ENCODE measurements around the gene SELENOO. TPM values are rescaled to one million over a fixed set of nuclear protein-coding genes. Genes with fewer than 3 reads are reported as not detected.

SELENOO gene
- polyA plus RNA-seq, 1 of the 3 experiments (the other 2 are of a cell fraction) = 26.7 TPM

DNA sequence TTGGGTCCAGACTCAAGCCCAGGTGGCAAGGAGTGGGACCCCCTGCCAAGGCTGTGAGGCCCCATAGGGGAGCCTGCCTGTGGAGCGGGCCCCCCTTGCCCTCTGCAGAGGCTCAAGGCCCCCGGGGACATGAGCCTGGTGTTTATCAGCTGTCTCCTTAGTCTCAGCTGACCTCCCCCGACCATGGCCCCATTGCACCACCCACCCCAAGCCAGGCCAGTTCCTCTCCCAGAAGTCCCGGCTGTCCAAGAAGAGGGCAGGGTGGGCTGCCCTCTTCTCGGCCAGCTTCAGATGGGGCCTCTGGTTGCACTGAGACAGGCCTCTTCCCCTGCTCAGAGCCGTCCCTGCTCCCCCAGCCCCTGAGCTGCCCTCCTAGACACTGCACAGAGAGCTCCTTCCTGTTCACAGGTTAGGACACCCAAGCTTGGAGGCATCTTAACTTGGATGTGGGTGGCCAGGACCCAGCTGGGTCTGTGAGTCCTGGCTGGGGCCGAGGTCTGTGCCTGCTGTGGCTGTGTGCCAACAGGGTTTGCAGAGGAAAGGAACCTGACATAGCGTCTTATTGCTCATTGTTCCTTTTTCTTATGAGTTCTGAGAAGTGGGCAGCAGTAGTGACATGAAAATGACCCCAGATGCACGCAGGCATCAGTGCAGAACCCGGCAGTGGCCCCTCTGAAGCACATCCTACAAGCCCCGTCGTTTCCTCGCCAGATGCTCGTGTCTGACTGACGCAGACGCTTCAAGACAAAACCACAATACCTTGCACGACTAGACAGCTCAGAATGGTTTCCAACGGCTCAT, 9.7 kb upstream of the SELENOO start:
- Histone ChIP-seq H3K4me1 (ENCODE audit: control insufficient read depth in 1 of 2, insufficient read depth in 2 of 2, low read depth in 1 of 2, low read length in 1 of 2) (peaks cover 4 to 41% of the 10 kb centered on the region in 2 experiments; a peak in 2 of 4 replicates), H3K4me2 (no peak overlapping the region), H3K27ac (ENCODE audit: low read depth in 2 of 2, low read length in 1 of 2) (peak overlapping the region in 1 of 2 experiments; percentile 3; a peak in 1 of 4 replicates), H3K27me3 (ENCODE audit: insufficient read depth) (no peaks in the 10 kb centered on the region), H2AFZ (ENCODE audit: low read depth) (no peak overlapping the region), H3K9me2 (no peaks in the 10 kb centered on the region), H3F3A (replicated peaks; ENCODE audit: insufficient read depth) (no peaks in the 10 kb centered on the region), H3K79me2 (ENCODE audit: insufficient read depth) (peaks cover 66% of the 10 kb centered on the region), H3K9ac (no peak overlapping the region), H3K36me3 (replicated peaks in 1 of 2; ENCODE audit: control insufficient read depth in 1 of 2, insufficient read depth in 2 of 2, low read length in 1 of 2) (peaks cover 0 to 34% of the 10 kb centered on the region in 2 experiments), H3K9me3 (no peaks in the 10 kb centered on the region), H4K20me1 (ENCODE audit: insufficient read depth) (0 out of 2 replicates have a peak, but pooled peaks cover 23% of the 10 kb centered on the region), H3K4me3 (ENCODE audit: low read depth in 2 of 2, low read length in 1 of 2) (no peak overlapping the region)
- CTCF ChIA-PET = interaction anchor here (1.1 to 3.8 kb wide), 9 partner anchors 8 to 236 kb away, joined by 3 to 16 read pairs (median 5); partner anchors contain the start of gene SELENOO
- TF ChIP-seq EZH2phosphoT487 (IDR thresholded peaks at IDR 0.05; ENCODE audit: borderline replicate concordance, low read depth) (no peak), YY1 (IDR thresholded peaks at IDR 0.05; ENCODE audit: low read depth) (no peak), NFIC (IDR thresholded peaks at IDR 0.05; ENCODE audit: borderline replicate concordance) (no peak), USF1 (IDR thresholded peaks at IDR 0.05; ENCODE audit: borderline replicate concordance, low read depth) (no peak), CTCF (IDR thresholded peaks at IDR 0.05) (no peak), FOXJ3 (CRISPR knock-in tag; IDR thresholded peaks at IDR 0.05) (no peak), GATA2 (CRISPR knock-in tag; IDR thresholded peaks at IDR 0.05) (no peak), ELF1 (IDR thresholded peaks at IDR 0.05) (no peak), FOSL2 (IDR thresholded peaks at IDR 0.05; ENCODE audit: borderline replicate concordance, low read depth) (no peak), MXI1 (IDR thresholded peaks at IDR 0.05; ENCODE audit: low read depth, low read length) (no peak), RCOR1 (IDR thresholded peaks at IDR 0.05; ENCODE audit: low read length) (no peak)
- TF ChIP-seq, protein P1, sequence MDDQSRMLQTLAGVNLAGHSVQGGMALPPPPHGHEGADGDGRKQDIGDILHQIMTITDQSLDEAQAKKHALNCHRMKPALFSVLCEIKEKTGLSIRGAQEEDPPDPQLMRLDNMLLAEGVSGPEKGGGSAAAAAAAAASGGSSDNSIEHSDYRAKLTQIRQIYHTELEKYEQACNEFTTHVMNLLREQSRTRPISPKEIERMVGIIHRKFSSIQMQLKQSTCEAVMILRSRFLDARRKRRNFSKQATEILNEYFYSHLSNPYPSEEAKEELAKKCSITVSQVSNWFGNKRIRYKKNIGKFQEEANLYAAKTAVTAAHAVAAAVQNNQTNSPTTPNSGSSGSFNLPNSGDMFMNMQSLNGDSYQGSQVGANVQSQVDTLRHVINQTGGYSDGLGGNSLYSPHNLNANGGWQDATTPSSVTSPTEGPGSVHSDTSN (IDR thresholded peaks at IDR 0.05) = no peak
- POLR2A ChIA-PET = no interaction called here
- WGBS (ENCODE audit: low lambda C conversion rate) = 85% methylated on average over 17 of the region's 18 CpGs
- peak; percentile 78 for DNase-seq
